Caco-2 (cell line): ENCODE results near the gene LRRC73. TPM values are rescaled to one million over a fixed set of nuclear protein-coding genes. Genes with fewer than 3 reads are reported as not detected.

Experiments used
- BruUV-seq: library from RNA; stranded (reverse); fragments of 400-500 nt; replicated peaks from 2 replicates; lab custom pipeline; 2021; lab: Mats Ljungman, UMichigan
- CTCF ChIA-PET: fragments of 300-600 bp; sonication (Branson Sonifier 250); formaldehyde crosslinking; loops from one replicate; lab custom pipeline; 2022; ENCODE audit warnings: antibody characterized with exemption; lab: Charles Lee
- POLR2A ChIA-PET: fragments of 300-600 bp; sonication (Branson Sonifier 250); formaldehyde crosslinking; loops from one replicate; lab custom pipeline; 2022; ENCODE audit warnings: antibody characterized with exemption; lab: Charles Lee
- DNase-seq, 2 experiments: peaks; one replicate each; pipeline versions ENCODE4 v3.0.0 to v3.0.0-alpha.2; 2020 to 2022
- H3K27me3 ChIP-seq: replicated peaks from 2 replicates; pipeline ENCODE4 v1.6.0; 2011; ENCODE audit warnings: low read length; ENCODE audit not compliant: control insufficient read depth, insufficient read depth
- H3K36me3 ChIP-seq: 2 replicates; pipeline ENCODE4 v1.5.1; 2011; ENCODE audit warnings: low read length; ENCODE audit not compliant: control insufficient read depth, insufficient read depth
- H3K4me1 ChIP-seq: fragments of 250-450 bp; sonication (Bioruptor Pico); 2 replicates; pipeline ENCODE4 v1.5.1; 2020; ENCODE audit warnings: mild to moderate bottlenecking
- H3K4me3 ChIP-seq: 2 replicates; pipeline ENCODE4 v1.5.1; 2011; ENCODE audit warnings: low read depth, mild to moderate bottlenecking, control low read depth, low read length
- H3K9me3 ChIP-seq: fragments of 250-450 bp; sonication (Bioruptor Pico); 2 replicates; pipeline ENCODE4 v1.5.1; 2020; ENCODE audit warnings: mild to moderate bottlenecking, moderate library complexity
- H3K27ac Mint-ChIP-seq: one replicate; pipeline ENCODE4 v1.8.0; 2022; ENCODE audit warnings: mixed read lengths; ENCODE audit not compliant: unreplicated experiment
- H3K27me3 Mint-ChIP-seq: one replicate; pipeline ENCODE4 v1.8.0; 2022; ENCODE audit warnings: mixed read lengths; ENCODE audit not compliant: insufficient read depth, unreplicated experiment
- H3K36me3 Mint-ChIP-seq: one replicate; pipeline ENCODE4 v1.8.0; 2022; ENCODE audit warnings: mild to moderate bottlenecking, mixed read lengths; ENCODE audit not compliant: insufficient read depth, unreplicated experiment
- H3K4me1 Mint-ChIP-seq: one replicate; pipeline ENCODE4 v1.8.0; 2022; ENCODE audit warnings: low read depth, mixed read lengths; ENCODE audit not compliant: unreplicated experiment
- H3K4me3 Mint-ChIP-seq: one replicate; pipeline ENCODE4 v1.8.0; 2022; ENCODE audit warnings: mild to moderate bottlenecking, moderate library complexity, mixed read lengths; ENCODE audit not compliant: unreplicated experiment
- H3K9me3 Mint-ChIP-seq: one replicate; pipeline ENCODE4 v1.8.0; 2022; ENCODE audit warnings: mixed read lengths; ENCODE audit not compliant: unreplicated experiment
- intact Hi-C: fragments of 100-400 bp; cut with micrococcal nuclease; formaldehyde crosslinking; loops from one replicate; pipeline ENCODE4 v1.10.0; 2022; ENCODE audit not compliant: unreplicated experiment
- total RNA-seq: library from RNA; stranded (reverse); gene quantifications from 2 replicates; pipeline ENCODE4 v1.2.3, GENCODE V29; 2022
- TF ChIP-seq, protein P1 (sequence below), 2 experiments: fragments of 200-600 bp in 1 of 2; IDR thresholded peaks; 1 replicate in 1 of 2; 2 replicates in 1 of 2; pipeline versions ENCODE4 v1.5.1 to v1.8.0; 2011 to 2022; ENCODE audit warnings: antibody characterized with exemption in 1 of 2, control low read depth in 1 of 2, inconsistent platforms in 1 of 2, low read depth in 1 of 2, low read length in 1 of 2, mild to moderate bottlenecking in 1 of 2, moderate library complexity in 1 of 2; ENCODE audit not compliant: insufficient read depth in 1 of 2, severe bottlenecking in 1 of 2, unreplicated experiment in 1 of 2

The LRRC73 gene
- total RNA-seq, 1 experiment from 2014 or later: 0.14 TPM

DNA sequence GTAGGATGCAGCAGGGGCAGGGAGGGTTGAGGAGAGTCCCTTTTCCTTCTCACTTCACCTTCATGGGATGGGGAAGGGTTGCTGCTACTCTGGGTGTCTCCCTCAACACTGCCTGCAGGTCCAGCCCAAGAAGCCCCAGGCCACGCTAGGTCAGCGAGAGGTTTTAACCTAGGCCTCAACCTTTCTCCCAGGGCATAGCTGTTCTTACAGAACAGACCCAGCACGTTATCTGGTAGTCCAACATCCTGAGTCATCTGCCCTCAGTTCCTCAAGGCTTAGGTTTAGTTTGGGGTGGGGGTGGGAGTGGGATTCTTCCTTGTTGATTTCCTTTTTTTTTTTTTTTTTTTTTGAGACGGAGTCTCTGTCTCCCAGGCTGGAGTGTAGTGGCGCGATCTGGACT, 15.8 kb downstream of the LRRC73 start:
- no peaks in the 10 kb centered on the region for H3K27me3 ChIP-seq
- no peak overlapping the region for H3K4me3 ChIP-seq
- ChIA-PET CTCF (interaction anchor here (1.0 kb wide), 1 partner anchor 17 kb away, joined by 3 read pairs; the partner anchor contains the start of gene TJAP1), POLR2A (interaction anchor here (0.9 kb wide), 1 partner anchor 9 kb away, joined by 3 read pairs; no protein-coding TSS in a partner anchor)
- Mint-ChIP-seq H3K4me1 (peaks cover 20% of the 10 kb centered on the region), H3K9me3 (no peaks in the 10 kb centered on the region), H3K4me3 (no peak overlapping the region), H3K36me3 (peaks cover 17% of the 10 kb centered on the region), H3K27ac (no peak overlapping the region), H3K27me3 (no peaks in the 10 kb centered on the region)
- DNase-seq: no peak
- intact Hi-C loops: no loop called here
- BruUV-seq: no TSS peak
- H3K4me1 ChIP-seq: peaks cover 37% of the 10 kb centered on the region
- peaks cover 2% of the 10 kb centered on the region; the same call in 1 of the 2 replicates for H3K36me3 ChIP-seq
- H3K9me3 ChIP-seq: no peaks in the 10 kb centered on the region
- TF ChIP-seq, protein P1, sequence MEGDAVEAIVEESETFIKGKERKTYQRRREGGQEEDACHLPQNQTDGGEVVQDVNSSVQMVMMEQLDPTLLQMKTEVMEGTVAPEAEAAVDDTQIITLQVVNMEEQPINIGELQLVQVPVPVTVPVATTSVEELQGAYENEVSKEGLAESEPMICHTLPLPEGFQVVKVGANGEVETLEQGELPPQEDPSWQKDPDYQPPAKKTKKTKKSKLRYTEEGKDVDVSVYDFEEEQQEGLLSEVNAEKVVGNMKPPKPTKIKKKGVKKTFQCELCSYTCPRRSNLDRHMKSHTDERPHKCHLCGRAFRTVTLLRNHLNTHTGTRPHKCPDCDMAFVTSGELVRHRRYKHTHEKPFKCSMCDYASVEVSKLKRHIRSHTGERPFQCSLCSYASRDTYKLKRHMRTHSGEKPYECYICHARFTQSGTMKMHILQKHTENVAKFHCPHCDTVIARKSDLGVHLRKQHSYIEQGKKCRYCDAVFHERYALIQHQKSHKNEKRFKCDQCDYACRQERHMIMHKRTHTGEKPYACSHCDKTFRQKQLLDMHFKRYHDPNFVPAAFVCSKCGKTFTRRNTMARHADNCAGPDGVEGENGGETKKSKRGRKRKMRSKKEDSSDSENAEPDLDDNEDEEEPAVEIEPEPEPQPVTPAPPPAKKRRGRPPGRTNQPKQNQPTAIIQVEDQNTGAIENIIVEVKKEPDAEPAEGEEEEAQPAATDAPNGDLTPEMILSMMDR (IDR thresholded peaks at IDR 0.05; ENCODE audit: insufficient read depth in 1 of 2, low read depth in 1 of 2, low read length in 1 of 2, severe bottlenecking in 1 of 2, unreplicated experiment in 1 of 2): no peak

DNA sequence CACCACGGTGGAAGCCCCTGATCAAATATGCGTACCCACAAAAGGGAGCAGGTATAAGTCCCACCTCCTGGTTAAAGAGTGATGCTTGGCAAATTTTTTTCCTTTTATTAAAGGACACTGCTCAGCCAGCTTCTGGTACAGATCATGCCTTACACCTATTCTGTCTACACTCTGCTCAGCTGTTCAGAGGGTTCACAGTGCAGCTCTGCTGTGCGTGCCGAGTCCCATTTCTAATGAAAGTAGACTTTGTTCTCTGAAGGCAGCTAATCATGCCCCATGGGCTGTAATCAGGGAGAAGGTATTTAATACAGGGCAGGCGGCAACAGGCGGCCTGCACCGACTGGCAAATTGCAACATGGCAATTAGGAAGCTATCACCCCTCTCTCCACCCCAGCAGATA, 16.3 kb downstream of the LRRC73 start:
- Mint-ChIP-seq H3K9me3 (no peaks in the 10 kb centered on the region), H3K4me3 (no peak overlapping the region), H3K36me3 (peaks cover 13% of the 10 kb centered on the region), H3K27me3 (no peaks in the 10 kb centered on the region), H3K27ac (no peak overlapping the region), H3K4me1 (peaks cover 20% of the 10 kb centered on the region)
- Histone ChIP-seq H3K27me3 (no peaks in the 10 kb centered on the region), H3K4me3 (no peak overlapping the region), H3K36me3 (no peaks in the 10 kb centered on the region; the same call in 1 of the 2 replicates), H3K4me1 (peaks cover 37% of the 10 kb centered on the region), H3K9me3 (no peaks in the 10 kb centered on the region)
- TF ChIP-seq, protein P1 (IDR thresholded peaks at IDR 0.05; ENCODE audit: insufficient read depth in 1 of 2, low read depth in 1 of 2, low read length in 1 of 2, severe bottlenecking in 1 of 2, unreplicated experiment in 1 of 2): no peak
- no TSS peak for BruUV-seq
- POLR2A ChIA-PET: interaction anchor here (0.9 kb wide), 1 partner anchor 8 kb away, joined by 3 read pairs; no protein-coding TSS in a partner anchor
- DNase-seq: no peak
- intact Hi-C loops: no loop called here
- CTCF ChIA-PET: interaction anchor here (1.0 kb wide), 1 partner anchor 16 kb away, joined by 3 read pairs; the partner anchor contains the start of gene TJAP1

DNA sequence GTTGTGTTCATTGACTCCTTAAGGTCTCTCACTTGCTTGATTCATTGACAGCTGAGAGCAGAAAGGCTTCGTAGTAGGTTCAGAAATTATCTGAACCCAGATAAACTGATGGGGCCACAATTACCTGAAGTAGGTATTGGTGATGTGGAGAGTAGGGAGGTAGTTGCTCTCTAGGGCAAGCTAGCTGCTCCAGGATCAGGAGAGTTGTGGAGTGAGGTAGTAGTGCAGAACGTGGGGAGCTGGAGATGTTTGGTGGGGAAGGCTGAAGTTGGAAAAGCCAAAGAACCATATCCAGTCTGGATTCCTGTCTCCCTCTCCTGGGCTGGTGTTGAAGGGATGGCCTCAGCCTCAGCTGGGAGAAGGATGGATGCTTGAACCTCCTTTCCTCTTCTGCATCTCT, 16.9 kb downstream of the LRRC73 start:
- no peak for DNase-seq
- peaks cover 37% of the 10 kb centered on the region for H3K4me1 ChIP-seq
- TF ChIP-seq, protein P1 (IDR thresholded peaks at IDR 0.05; ENCODE audit: insufficient read depth in 1 of 2, low read depth in 1 of 2, low read length in 1 of 2, severe bottlenecking in 1 of 2, unreplicated experiment in 1 of 2): no peak
- no peak overlapping the region for H3K4me3 ChIP-seq
- CTCF ChIA-PET: interaction anchor here (0.6 to 1.0 kb wide), 4 partner anchors 16 to 103 kb away, joined by 3 to 6 read pairs (median 3); partner anchors contain the start of gene TJAP1
- intact Hi-C loops: no loop called here
- Mint-ChIP-seq H3K4me1 (peaks cover 20% of the 10 kb centered on the region), H3K9me3 (no peaks in the 10 kb centered on the region), H3K27me3 (no peaks in the 10 kb centered on the region), H3K36me3 (peaks cover 7% of the 10 kb centered on the region), H3K4me3 (no peak overlapping the region), H3K27ac (no peak overlapping the region)
- H3K36me3 ChIP-seq: no peaks in the 10 kb centered on the region
- no TSS peak for BruUV-seq
- H3K27me3 ChIP-seq: no peaks in the 10 kb centered on the region
- POLR2A ChIA-PET: interaction anchor here (0.9 kb wide), 1 partner anchor 8 kb away, joined by 3 read pairs; no protein-coding TSS in a partner anchor
- no peaks in the 10 kb centered on the region for H3K9me3 ChIP-seq
